IMR-90 (cell line): ENCODE measurements around the gene RELT. TPM values are rescaled to one million over a fixed set of nuclear protein-coding genes. Genes with fewer than 3 reads are reported as not detected.

Source experiments
- ATAC-seq: fragments of 200-7000 bp; cut with Tn5 transposase; 2 replicates; pipeline ENCODE4 v1.9.1; 2020; ENCODE audit warnings: low read depth, mild to moderate bottlenecking, moderate library complexity
- BruUV-seq: library from RNA; stranded (reverse); fragments of 400-500 nt; replicated peaks from 2 replicates; lab custom pipeline; 2021; lab: Mats Ljungman, UMichigan
- CTCF ChIA-PET: fragments of 300-600 bp; formaldehyde crosslinking; extraction: SDS; loops from one replicate; lab custom pipeline; 2021; ENCODE audit warnings: antibody characterized with exemption; lab: Yijun Ruan, JAX
- POLR2A ChIA-PET: fragments of 300-600 bp; sonication (Branson Sonifier 250); formaldehyde crosslinking; loops from one replicate; lab custom pipeline; 2022; ENCODE audit warnings: antibody characterized with exemption; ENCODE audit not compliant: unreplicated experiment; lab: Charles Lee
- DNase-seq: peaks from one replicate; pipeline ENCODE4 v3.0.0; 2013
- H2AFZ ChIP-seq: replicated peaks from 2 replicates; pipeline ENCODE3; 2013; ENCODE audit warnings: low read length, mild to moderate bottlenecking; ENCODE audit not compliant: poor library complexity
- H2AK5ac ChIP-seq: 2 replicates; pipeline ENCODE4 v1.6.1; 2013; ENCODE audit warnings: low read depth, low read length, inconsistent platforms
- H2AK9ac ChIP-seq: replicated peaks from 2 replicates; pipeline ENCODE3; 2013; ENCODE audit warnings: mild to moderate bottlenecking, low read depth, low read length, moderate library complexity; ENCODE audit not compliant: poor library complexity
- H2BK120ac ChIP-seq: 2 replicates; pipeline ENCODE4 v1.6.1; 2013; ENCODE audit warnings: low read depth, low read length, inconsistent platforms
- H2BK15ac ChIP-seq: 3 replicates; pipeline ENCODE4 v1.6.1; 2013; ENCODE audit warnings: low read depth, low read length, inconsistent platforms
- H2BK20ac ChIP-seq: 2 replicates; pipeline ENCODE4 v1.6.1; 2013; ENCODE audit warnings: low read depth, mild to moderate bottlenecking, inconsistent platforms, low read length, moderate library complexity
- H2BK5ac ChIP-seq: 2 replicates; pipeline ENCODE4 v1.6.1; 2013; ENCODE audit warnings: mild to moderate bottlenecking, low read depth, low read length, inconsistent platforms; ENCODE audit not compliant: poor library complexity, severe bottlenecking
- H3K14ac ChIP-seq: replicated peaks from 2 replicates; pipeline ENCODE4 v1.6.1; 2013; ENCODE audit warnings: low read depth, low read length, inconsistent platforms
- H3K18ac ChIP-seq: 2 replicates; pipeline ENCODE4 v1.6.1; 2013; ENCODE audit warnings: low read depth, low read length, control low read depth
- H3K23ac ChIP-seq: 2 replicates; pipeline ENCODE4 v1.6.1; 2013; ENCODE audit warnings: low read depth, low read length, inconsistent platforms
- H3K27ac ChIP-seq: 2 replicates; pipeline ENCODE4 v1.5.1; 2013; ENCODE audit warnings: mild to moderate bottlenecking, control low read depth, low read length; ENCODE audit not compliant: insufficient read depth
- H3K27me3 ChIP-seq: 2 replicates; pipeline ENCODE4 v1.6.1; 2013; ENCODE audit warnings: low read length; ENCODE audit not compliant: control insufficient read depth, insufficient read depth
- H3K36me3 ChIP-seq: 2 replicates; pipeline ENCODE4 v1.6.1; 2013; ENCODE audit warnings: low read length, mixed read lengths; ENCODE audit not compliant: control insufficient read depth, insufficient read depth
- H3K4ac ChIP-seq: 2 replicates; pipeline ENCODE4 v1.6.1; 2013; ENCODE audit warnings: low read depth, low read length, inconsistent platforms
- H3K4me1 ChIP-seq: 2 replicates; pipeline ENCODE4 v1.6.1; 2013; ENCODE audit warnings: low read length, mixed read lengths; ENCODE audit not compliant: control insufficient read depth, insufficient read depth
- H3K4me2 ChIP-seq: 2 replicates; pipeline ENCODE4 v1.6.1; 2013; ENCODE audit warnings: low read depth, mild to moderate bottlenecking, control low read depth, low read length, moderate library complexity
- H3K4me3 ChIP-seq: 2 replicates; pipeline ENCODE4 v1.5.1; 2013; ENCODE audit warnings: low read depth, mild to moderate bottlenecking, control low read depth, low read length, moderate library complexity; ENCODE audit not compliant: insufficient read depth
- H3K56ac ChIP-seq: 2 replicates; pipeline ENCODE4 v1.6.1; 2013; ENCODE audit warnings: low read length, inconsistent platforms; ENCODE audit not compliant: insufficient read depth; ENCODE audit errors: extremely low read depth
- H3K79me1 ChIP-seq, 2 experiments: 2 replicates each; pipeline ENCODE4 v1.6.1; 2013; ENCODE audit warnings: low read length in 2 of 2, inconsistent platforms in 1 of 2, low read depth in 1 of 2
- H3K9ac ChIP-seq: 2 replicates; pipeline ENCODE4 v1.6.1; 2013; ENCODE audit warnings: low read depth, low read length, control low read depth
- H3K9me1 ChIP-seq: 2 replicates; pipeline ENCODE4 v1.6.1; 2013; ENCODE audit warnings: low read length, inconsistent platforms; ENCODE audit not compliant: insufficient read depth
- H3K9me3 ChIP-seq: 2 replicates; pipeline ENCODE4 v1.6.1; 2013; ENCODE audit warnings: low read length; ENCODE audit not compliant: control insufficient read depth, insufficient read depth
- H4K20me1 ChIP-seq: 2 replicates; pipeline ENCODE4 v1.6.1; 2013; ENCODE audit warnings: low read length, inconsistent platforms; ENCODE audit not compliant: insufficient read depth
- H4K5ac ChIP-seq: 2 replicates; pipeline ENCODE4 v1.6.1; 2013; ENCODE audit warnings: mild to moderate bottlenecking, low read depth, low read length, control low read depth
- H4K8ac ChIP-seq, 2 experiments: 2 replicates each; pipeline ENCODE4 v1.6.1; 2013; ENCODE audit warnings: low read depth in 2 of 2, low read length in 2 of 2, control low read depth in 1 of 2, inconsistent platforms in 1 of 2
- H4K91ac ChIP-seq: 2 replicates; pipeline ENCODE4 v1.6.1; 2013; ENCODE audit warnings: low read depth, low read length, inconsistent platforms; ENCODE audit not compliant: insufficient read depth
- CEBPB ChIP-seq: IDR thresholded peaks from 2 replicates; pipeline ENCODE4 v1.6.1; 2012; ENCODE audit warnings: low read depth, low read length, improper control_type of control experiment
- CHD1 ChIP-seq: IDR thresholded peaks from 2 replicates; pipeline ENCODE4 v1.6.1; 2012; ENCODE audit warnings: low read depth, low read length, improper control_type of control experiment
- MAFK ChIP-seq: IDR thresholded peaks from 2 replicates; pipeline ENCODE4 v1.6.1; 2012; ENCODE audit warnings: low read depth, low read length, improper control_type of control experiment
- MAZ ChIP-seq: IDR thresholded peaks from 2 replicates; pipeline ENCODE4 v1.6.1; 2012; ENCODE audit warnings: low read depth, mild to moderate bottlenecking, low read length, improper control_type of control experiment, moderate library complexity, borderline replicate concordance
- MXI1 ChIP-seq: IDR thresholded peaks from 2 replicates; pipeline ENCODE4 v1.6.1; 2012; ENCODE audit warnings: low read depth, mild to moderate bottlenecking, low read length, moderate library complexity, borderline replicate concordance
- NFE2L2 ChIP-seq: fragments of 150-350 bp; IDR thresholded peaks from 2 replicates; pipeline ENCODE4 v1.6.1; 2016; ENCODE audit warnings: low read depth, mild to moderate bottlenecking, low read length
- RAD21 ChIP-seq: IDR thresholded peaks from 2 replicates; pipeline ENCODE4 v1.6.1; 2012; ENCODE audit warnings: low read length, improper control_type of control experiment
- RCOR1 ChIP-seq: IDR thresholded peaks from 2 replicates; pipeline ENCODE4 v1.6.1; 2012; ENCODE audit warnings: mild to moderate bottlenecking, low read length, improper control_type of control experiment; ENCODE audit not compliant: insufficient replicate concordance
- SMC3 ChIP-seq: fragments of 150-350 bp; IDR thresholded peaks from 2 replicates; pipeline ENCODE4 v1.6.1; 2016; ENCODE audit warnings: low read depth, mild to moderate bottlenecking, antibody characterized with exemption, low read length, moderate library complexity
- WGBS, 2 experiments: methylation state at CpG; one replicate each; pipeline versions ENCODE4 v1.1.5 to v1.1.7; 2013; ENCODE audit warnings: missing lambda C conversion rate in 2 of 2; ENCODE audit not compliant: insufficient read length in 1 of 2; ENCODE audit errors: extremely low coverage in 2 of 2; 5-methylcytosine and 5-hydroxymethylcytosine counted together
- dilution Hi-C: fragments of 300-500 bp; cut with HindIII; formaldehyde crosslinking; loops from one replicate; pipeline ENCODE4 v1.14.3; 2018; ENCODE audit warnings: low sequenced_read_pairs; ENCODE audit not compliant: unreplicated experiment
- in situ Hi-C: fragments of 300-500 bp; cut with MboI; formaldehyde crosslinking; loops from 3 replicates; pipeline ENCODE4 v1.14.3; 2019; ENCODE audit warnings: low sequenced_read_pairs, inconsistent platforms, mixed read lengths
- intact Hi-C: fragments of 100-400 bp; cut with micrococcal nuclease; formaldehyde crosslinking; loops from 2 replicates; pipeline ENCODE4 v1.10.0; 2022
- polyA plus RNA-seq, 3 experiments: library from polyadenylated mRNA; depleted of rRNA; stranded (reverse); fragments of >200 nt; gene quantifications; 2 replicates each; pipeline ENCODE4 v1.2.3, GENCODE V29; 2012; ENCODE audit warnings: low replicate concordance in 1 of 3
- total RNA-seq: library from RNA; depleted of rRNA; stranded (reverse); fragments of >200 nt; gene quantifications from 2 replicates; pipeline ENCODE4 v1.2.3, GENCODE V29; 2012
- TF ChIP-seq, protein P1 (sequence below): conservative IDR thresholded peaks from 2 replicates; pipeline ENCODE4 v1.5.1; 2012; ENCODE audit warnings: mild to moderate bottlenecking, low read depth, low read length, improper control_type of control experiment
- TF ChIP-seq, protein P2 (sequence below): fragments of 150-350 bp; IDR thresholded peaks from 2 replicates; pipeline ENCODE4 v1.6.1; 2016; ENCODE audit warnings: low read depth, mild to moderate bottlenecking, low read length, moderate library complexity, borderline replicate concordance
- TF ChIP-seq, protein P3 (sequence below): fragments of 150-350 bp; IDR thresholded peaks from 2 replicates; pipeline ENCODE4 v1.6.1; 2017; ENCODE audit warnings: mild to moderate bottlenecking, antibody characterized with exemption, low read length, low read depth

RELT gene
- total and polyA plus RNA-seq, 2 of the 4 experiments (the other 2 are of a cell fraction) = 2.3 to 5.3 TPM

DNA sequence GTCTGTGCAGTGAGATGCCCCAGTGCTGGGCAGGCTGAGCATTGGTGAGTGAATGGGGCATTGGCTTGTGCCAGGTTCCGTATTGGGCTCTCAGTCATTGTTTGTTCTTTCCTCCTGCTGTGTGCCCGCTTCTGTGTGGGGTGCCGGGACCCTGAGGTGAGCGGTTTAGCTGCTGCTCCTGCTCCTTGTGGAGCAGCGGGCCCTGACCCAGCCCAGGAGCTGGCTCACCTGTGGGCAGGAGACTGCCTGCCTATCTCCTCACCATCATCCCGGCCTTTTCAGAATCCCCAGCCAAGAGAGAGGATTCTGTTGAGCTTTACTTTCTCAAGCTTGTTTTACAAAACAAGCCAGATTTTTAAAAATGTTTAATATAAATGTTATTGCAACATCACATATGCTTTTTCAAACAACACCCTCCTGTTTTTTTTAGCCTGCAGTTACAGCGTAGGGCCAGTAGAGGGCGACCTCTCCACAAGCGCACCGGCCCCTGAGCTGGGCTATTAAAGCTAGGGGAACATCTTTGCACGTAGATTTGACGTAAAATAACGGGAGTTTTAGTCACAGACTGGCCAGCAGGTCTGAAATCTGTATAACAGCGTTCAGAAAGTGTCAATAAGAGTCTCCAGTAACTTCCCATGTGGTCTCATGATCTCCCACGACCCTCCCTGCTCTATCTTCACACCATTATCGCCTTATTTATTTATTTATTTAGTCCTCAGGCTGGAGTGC is 25.1 kb upstream of the RELT start:
- H2AK5ac ChIP-seq = peak overlapping the region; percentile 53; the same call in 1 of the 2 replicates
- peak overlapping the region; percentile 18 for H2AFZ ChIP-seq
- peak overlapping the region; percentile 63; the same call in 1 of the 2 replicates for H3K27ac ChIP-seq
- 0 out of 2 replicates have a peak, but pooled peaks cover 6% of the 10 kb centered on the region for H3K9me1 ChIP-seq
- no peak overlapping the region for H3K23ac ChIP-seq
- H3K79me1 ChIP-seq = peaks cover 36 to 90% of the 10 kb centered on the region in 2 experiments
- peak overlapping the region; percentile 4; the same call in 1 of the 2 replicates for H3K4me2 ChIP-seq
- no peak overlapping the region for H2BK5ac ChIP-seq
- no peak overlapping the region for H3K4ac ChIP-seq
- ChIA-PET POLR2A (interaction anchor here (0.6 to 1.2 kb wide), 3 partner anchors 38 to 296 kb away, joined by 3 to 4 read pairs (median 3); no protein-coding TSS in a partner anchor), CTCF (interaction anchor here (0.5 to 3.5 kb wide), 33 partner anchors 9 to 1976 kb away, joined by 3 to 25 read pairs (median 4); partner anchors contain the start of gene ARHGEF17)
- H2BK15ac ChIP-seq = no peak overlapping the region
- H2BK20ac ChIP-seq = no peak overlapping the region
- H3K27me3 ChIP-seq = no peaks in the 10 kb centered on the region
- H3K36me3 ChIP-seq = peaks cover 45% of the 10 kb centered on the region
- no peak overlapping the region for H3K56ac ChIP-seq
- no peak overlapping the region for H3K18ac ChIP-seq
- TF ChIP-seq, protein P1, sequence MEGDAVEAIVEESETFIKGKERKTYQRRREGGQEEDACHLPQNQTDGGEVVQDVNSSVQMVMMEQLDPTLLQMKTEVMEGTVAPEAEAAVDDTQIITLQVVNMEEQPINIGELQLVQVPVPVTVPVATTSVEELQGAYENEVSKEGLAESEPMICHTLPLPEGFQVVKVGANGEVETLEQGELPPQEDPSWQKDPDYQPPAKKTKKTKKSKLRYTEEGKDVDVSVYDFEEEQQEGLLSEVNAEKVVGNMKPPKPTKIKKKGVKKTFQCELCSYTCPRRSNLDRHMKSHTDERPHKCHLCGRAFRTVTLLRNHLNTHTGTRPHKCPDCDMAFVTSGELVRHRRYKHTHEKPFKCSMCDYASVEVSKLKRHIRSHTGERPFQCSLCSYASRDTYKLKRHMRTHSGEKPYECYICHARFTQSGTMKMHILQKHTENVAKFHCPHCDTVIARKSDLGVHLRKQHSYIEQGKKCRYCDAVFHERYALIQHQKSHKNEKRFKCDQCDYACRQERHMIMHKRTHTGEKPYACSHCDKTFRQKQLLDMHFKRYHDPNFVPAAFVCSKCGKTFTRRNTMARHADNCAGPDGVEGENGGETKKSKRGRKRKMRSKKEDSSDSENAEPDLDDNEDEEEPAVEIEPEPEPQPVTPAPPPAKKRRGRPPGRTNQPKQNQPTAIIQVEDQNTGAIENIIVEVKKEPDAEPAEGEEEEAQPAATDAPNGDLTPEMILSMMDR = peak; percentile 94
- 0 out of 2 replicates have a peak, but pooled peaks have one; percentile 16 for TF ChIP-seq MAZ
- TF ChIP-seq, protein P2, sequence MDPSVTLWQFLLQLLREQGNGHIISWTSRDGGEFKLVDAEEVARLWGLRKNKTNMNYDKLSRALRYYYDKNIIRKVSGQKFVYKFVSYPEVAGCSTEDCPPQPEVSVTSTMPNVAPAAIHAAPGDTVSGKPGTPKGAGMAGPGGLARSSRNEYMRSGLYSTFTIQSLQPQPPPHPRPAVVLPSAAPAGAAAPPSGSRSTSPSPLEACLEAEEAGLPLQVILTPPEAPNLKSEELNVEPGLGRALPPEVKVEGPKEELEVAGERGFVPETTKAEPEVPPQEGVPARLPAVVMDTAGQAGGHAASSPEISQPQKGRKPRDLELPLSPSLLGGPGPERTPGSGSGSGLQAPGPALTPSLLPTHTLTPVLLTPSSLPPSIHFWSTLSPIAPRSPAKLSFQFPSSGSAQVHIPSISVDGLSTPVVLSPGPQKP = no peak
- peak; percentile 74 for TF ChIP-seq RAD21
- TF ChIP-seq CHD1 = no peak
- TF ChIP-seq MXI1 = no peak
- TF ChIP-seq MAFK = no peak
- TF ChIP-seq RCOR1 = no peak
- TF ChIP-seq, protein P3, sequence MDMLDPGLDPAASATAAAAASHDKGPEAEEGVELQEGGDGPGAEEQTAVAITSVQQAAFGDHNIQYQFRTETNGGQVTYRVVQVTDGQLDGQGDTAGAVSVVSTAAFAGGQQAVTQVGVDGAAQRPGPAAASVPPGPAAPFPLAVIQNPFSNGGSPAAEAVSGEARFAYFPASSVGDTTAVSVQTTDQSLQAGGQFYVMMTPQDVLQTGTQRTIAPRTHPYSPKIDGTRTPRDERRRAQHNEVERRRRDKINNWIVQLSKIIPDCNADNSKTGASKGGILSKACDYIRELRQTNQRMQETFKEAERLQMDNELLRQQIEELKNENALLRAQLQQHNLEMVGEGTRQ = no peak
- TF ChIP-seq CEBPB = peak; percentile 94
- no peak for TF ChIP-seq NFE2L2
- TF ChIP-seq SMC3 = peak; percentile 79
- WGBS, 2 experiments = 4% methylated on average over 5 of the region's 16 CpGs; no CpG with 5 or more reads in 1 of the 2 experiments
- ATAC-seq (peak; percentile 94), DNase-seq (peak; percentile 84)
- in situ Hi-C loops (no loop called here), intact Hi-C loops (loop anchor here (1.0 kb wide), 2 partner anchors 42 to 310 kb away; no protein-coding TSS in a partner anchor), dilution Hi-C loops (no loop called here)
- no peak overlapping the region for H3K4me3 ChIP-seq
- H4K20me1 ChIP-seq = peaks cover 82% of the 10 kb centered on the region
- no peak overlapping the region for H2AK9ac ChIP-seq
- H4K8ac ChIP-seq = no peak overlapping the region
- no peak overlapping the region for H2BK120ac ChIP-seq
- no peak overlapping the region for H4K5ac ChIP-seq
- no peaks in the 10 kb centered on the region for H3K9me3 ChIP-seq
- BruUV-seq = no TSS peak
- no peak overlapping the region for H3K14ac ChIP-seq
- no peak overlapping the region for H4K91ac ChIP-seq
- peaks cover 8% of the 10 kb centered on the region; the same call in 1 of the 2 replicates for H3K4me1 ChIP-seq
- peak overlapping the region; percentile 2; the same call in 1 of the 2 replicates for H3K9ac ChIP-seq
